ENCODE results near the gene CTU1. TPM values are rescaled to one million over a fixed set of nuclear protein-coding genes. Genes with fewer than 3 reads are reported as not detected.

The CTU1 gene
- total RNA-seq, result 1 to 10 TPM; 2.0 to 5.6 (median 3.2) TPM
- 1 to 10 TPM; 2.6 to 4.1 TPM for polyA plus RNA-seq
- long read RNA-seq, donor 1, transcript CTU1-201 (3 exons, 2,087 nt), result major isoform, 20 of 25 reads
- long read RNA-seq, donor 1, partial matches to known transcripts, result 3 of 25 reads
- long read RNA-seq, donor 1, other reads (novel, unspliced or antisense), result 2 of 25 reads
- long read RNA-seq, donor 2, transcript CTU1-201 (3 exons, 2,087 nt), result major isoform, 16 of 17 reads
- long read RNA-seq, donor 2, partial matches to known transcripts, result 1 of 17 reads
- long read RNA-seq, donor 2, other reads (novel, unspliced or antisense), result 0 of 17 reads
- long read RNA-seq, donor 3, result 0 reads

DNA sequence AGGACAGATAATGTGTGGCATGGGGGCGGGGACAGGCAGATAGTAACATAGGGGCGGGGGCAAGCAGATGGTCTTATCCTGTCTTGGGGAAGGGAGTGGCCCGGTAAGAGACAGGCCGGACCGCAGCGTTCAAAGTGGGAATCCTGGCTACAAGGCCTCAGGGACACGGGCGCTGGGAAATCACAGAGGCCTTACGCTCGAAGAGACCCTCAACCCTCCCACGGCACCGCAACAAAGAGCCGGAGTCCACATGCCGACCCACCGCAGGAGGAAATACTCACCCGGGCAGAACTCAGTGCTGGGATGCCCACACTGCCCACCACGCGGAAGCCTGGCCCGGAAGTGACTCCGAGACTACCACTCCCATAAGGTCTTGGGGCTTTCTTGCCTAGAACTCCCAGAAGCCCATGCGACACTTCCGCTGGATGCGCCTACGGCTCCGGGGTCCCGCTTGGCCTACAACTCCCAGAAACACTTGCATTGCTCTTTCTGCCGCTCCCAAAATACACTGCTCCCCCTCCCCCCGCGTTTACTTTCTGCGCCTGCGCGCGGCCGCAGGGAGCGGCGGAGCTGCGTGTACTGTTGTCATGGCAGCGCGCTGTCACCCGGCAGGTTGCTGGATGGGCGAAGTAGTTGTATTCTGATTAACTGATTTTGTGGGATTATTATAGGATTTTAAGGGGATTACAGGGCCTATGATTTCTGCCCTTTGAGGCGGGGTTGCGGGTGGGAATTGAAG lies at the start of gene CTU1:
Gene CTU1, minus strand, starts transcription at position 344 of the 739 bp plus-strand sequence. CDS start 3,840 bp downstream, outside the sequence.
- Histone ChIP-seq H3K9me3 (no peaks in the 10 kb centered on the region), H3K27me3 (no peaks in the 10 kb centered on the region), H3K36me3 (peaks cover 0 to 17% (median 6%) of the 10 kb centered on the region in 9 donors), H3K4me1 (peaks cover 0 to 24% (median 17%) of the 10 kb centered on the region in 9 donors), H3K4me3 (peak within 1 kb of the TSS; percentile 67 to 89 (median 75)), H3K27ac (peak within 1 kb of the TSS in 9 of 10 donors; percentile 58 to 86 (median 74))
- ATAC-seq (peak; percentile 98 to 99 (median 99)), DNase-seq (peak; percentile 96 to 99)
- TF ChIP-seq, protein P1, sequence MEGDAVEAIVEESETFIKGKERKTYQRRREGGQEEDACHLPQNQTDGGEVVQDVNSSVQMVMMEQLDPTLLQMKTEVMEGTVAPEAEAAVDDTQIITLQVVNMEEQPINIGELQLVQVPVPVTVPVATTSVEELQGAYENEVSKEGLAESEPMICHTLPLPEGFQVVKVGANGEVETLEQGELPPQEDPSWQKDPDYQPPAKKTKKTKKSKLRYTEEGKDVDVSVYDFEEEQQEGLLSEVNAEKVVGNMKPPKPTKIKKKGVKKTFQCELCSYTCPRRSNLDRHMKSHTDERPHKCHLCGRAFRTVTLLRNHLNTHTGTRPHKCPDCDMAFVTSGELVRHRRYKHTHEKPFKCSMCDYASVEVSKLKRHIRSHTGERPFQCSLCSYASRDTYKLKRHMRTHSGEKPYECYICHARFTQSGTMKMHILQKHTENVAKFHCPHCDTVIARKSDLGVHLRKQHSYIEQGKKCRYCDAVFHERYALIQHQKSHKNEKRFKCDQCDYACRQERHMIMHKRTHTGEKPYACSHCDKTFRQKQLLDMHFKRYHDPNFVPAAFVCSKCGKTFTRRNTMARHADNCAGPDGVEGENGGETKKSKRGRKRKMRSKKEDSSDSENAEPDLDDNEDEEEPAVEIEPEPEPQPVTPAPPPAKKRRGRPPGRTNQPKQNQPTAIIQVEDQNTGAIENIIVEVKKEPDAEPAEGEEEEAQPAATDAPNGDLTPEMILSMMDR (IDR thresholded peaks at IDR 0.05), result peak in 2 of 9 donors; percentile 7 to 26
- intact Hi-C loops (cut with DNase I), result loop anchor here in 5 of 10 donors (5.0 to 10.0 kb wide), 4 partner anchors 59 to 489 kb away; partner anchors contain the start of genes CLDND2 (in 1 of the 5) and ETFB (in 1 of the 5)
- 0 to 1% methylated on average over 43 of the region's 43 CpGs for WGBS, 2 donors

GRCh38 chr19:51157265-51157664 lies 49.1 kb upstream of the CTU1 start:
- H3K9me3 ChIP-seq, result no peaks in the 10 kb centered on the region
- no peak for DNase-seq
- 37 to 41% methylated on average over 2 of the region's 2 CpGs for WGBS, 2 donors
- no peak overlapping the region for H3K27ac ChIP-seq
- no peak overlapping the region for H3K4me3 ChIP-seq
- ATAC-seq, result no peak
- TF ChIP-seq, protein P1 (IDR thresholded peaks at IDR 0.05), result no peak
- peaks cover 0 to 15% (median 7%) of the 10 kb centered on the region in 7 donors for H3K27me3 ChIP-seq
- peaks cover 0 to 9% (median 0%) of the 10 kb centered on the region in 9 donors for H3K4me1 ChIP-seq
- peaks cover 0 to 8% (median 0%) of the 10 kb centered on the region in 9 donors for H3K36me3 ChIP-seq
- intact Hi-C loops (cut with DNase I), result loop anchor here in 1 of 10 donors (10.0 kb wide), 1 partner anchor 98 kb away; the partner anchor contains the start of gene SIGLECL1

DNA sequence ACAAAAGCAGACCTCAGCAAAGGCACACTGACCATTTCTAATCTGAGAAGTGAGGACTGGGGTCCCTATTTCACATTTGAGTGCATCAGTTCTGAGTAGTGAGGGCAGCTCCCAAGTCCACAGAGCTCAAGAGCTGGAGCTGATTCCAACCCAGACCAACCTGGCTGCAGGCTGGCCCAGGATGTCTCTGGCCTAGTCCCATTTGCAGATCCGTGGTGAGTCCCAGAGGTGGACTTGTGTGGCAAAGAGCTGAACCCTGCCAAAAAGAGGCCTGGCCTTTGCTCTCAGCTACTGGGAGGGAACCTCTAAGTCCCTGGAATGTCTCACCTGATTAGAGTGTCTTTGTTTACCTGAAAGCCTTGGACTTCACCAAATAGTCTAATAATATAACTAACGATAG lies 48.5 kb upstream of the CTU1 start:
- Histone ChIP-seq H3K4me1 (peaks cover 0 to 9% (median 0%) of the 10 kb centered on the region in 9 donors), H3K4me3 (no peak overlapping the region), H3K36me3 (peaks cover 0 to 8% (median 0%) of the 10 kb centered on the region in 9 donors), H3K27me3 (peaks cover 0 to 15% (median 7%) of the 10 kb centered on the region in 7 donors), H3K9me3 (no peaks in the 10 kb centered on the region), H3K27ac (no peak overlapping the region)
- intact Hi-C loops (cut with DNase I), result loop anchor here in 1 of 10 donors (10.0 kb wide), 1 partner anchor 98 kb away; the partner anchor contains the start of gene SIGLECL1
- 56 to 60% methylated on average over 2 of the region's 2 CpGs for WGBS, 2 donors
- TF ChIP-seq, protein P1 (IDR thresholded peaks at IDR 0.05), result no peak
- DNase-seq (no peak), ATAC-seq (no peak)

- ATAC-seq (no peak), DNase-seq (no peak)
- Histone ChIP-seq H3K27me3 (peaks cover 0 to 8% (median 3%) of the 10 kb centered on the region in 7 donors), H3K27ac (peak overlapping the region in 1 of 10 donors; percentile 36), H3K9me3 (peaks cover 0 to 8% (median 0%) of the 10 kb centered on the region in 11 donors), H3K4me3 (no peak overlapping the region), H3K36me3 (peaks cover 0 to 8% (median 0%) of the 10 kb centered on the region in 9 donors), H3K4me1 (peaks cover 0 to 32% (median 0%) of the 10 kb centered on the region in 9 donors)
- 48 to 50% methylated on average over 3 of the region's 3 CpGs for WGBS, 2 donors
- TF ChIP-seq, protein P1 (IDR thresholded peaks at IDR 0.05), result no peak
- intact Hi-C loops (cut with DNase I), result loop anchor here in 1 of 10 donors (10.0 kb wide), 1 partner anchor 104 kb away; the partner anchor contains the start of gene SIGLECL1
These were observed 42.4 kb upstream of the CTU1 start for GRCh38 chr19:51150627-51151026.

Measured in heart right ventricle (tissue), 16 donors.